Measurements from ENCODE around the gene VMP1. TPM values are rescaled to one million over a fixed set of nuclear protein-coding genes. Genes with fewer than 3 reads are reported as not detected.
"Not testable (repeated sequence)": the region's sequence is repeated elsewhere in the genome, so short reads cannot be mapped to it uniquely, and the experiment has no call there.

The VMP1 gene
- total and polyA plus RNA-seq, 4 donors, result 92.5 to 249 (median 157) TPM

DNA sequence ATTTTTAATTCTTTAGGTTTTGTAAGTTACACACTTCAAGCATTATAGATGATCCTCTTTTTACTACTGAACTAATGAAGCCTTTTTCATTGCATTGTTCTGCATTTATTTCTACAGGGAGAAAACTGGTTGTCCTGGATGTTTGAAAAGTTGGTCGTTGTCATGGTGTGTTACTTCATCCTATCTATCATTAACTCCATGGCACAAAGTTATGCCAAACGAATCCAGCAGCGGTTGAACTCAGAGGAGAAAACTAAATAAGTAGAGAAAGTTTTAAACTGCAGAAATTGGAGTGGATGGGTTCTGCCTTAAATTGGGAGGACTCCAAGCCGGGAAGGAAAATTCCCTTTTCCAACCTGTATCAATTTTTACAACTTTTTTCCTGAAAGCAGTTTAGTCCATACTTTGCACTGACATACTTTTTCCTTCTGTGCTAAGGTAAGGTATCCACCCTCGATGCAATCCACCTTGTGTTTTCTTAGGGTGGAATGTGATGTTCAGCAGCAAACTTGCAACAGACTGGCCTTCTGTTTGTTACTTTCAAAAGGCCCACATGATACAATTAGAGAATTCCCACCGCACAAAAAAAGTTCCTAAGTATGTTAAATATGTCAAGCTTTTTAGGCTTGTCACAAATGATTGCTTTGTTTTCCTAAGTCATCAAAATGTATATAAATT is 132.3 kb downstream of the VMP1 start:
- Histone ChIP-seq H3K4me1 (ENCODE audit: control insufficient read depth in 5 of 5, insufficient read depth in 5 of 5, low read length in 5 of 5) (peaks cover 0 to 33% (median 1%) of the 10 kb centered on the region in 5 donors), H3K9me3 (ENCODE audit: control insufficient read depth in 4 of 4, insufficient read depth in 3 of 4, low read length in 3 of 4) (no peaks in the 10 kb centered on the region), H3K9ac (ENCODE audit: insufficient read depth in 1 of 2, low read length in 2 of 2) (peak overlapping the region; percentile 97 to 98), H3K36me3 (ENCODE audit: control insufficient read depth in 4 of 4, insufficient read depth in 4 of 4, low read length in 4 of 4) (peaks cover 2 to 10% (median 3%) of the 10 kb centered on the region in 4 donors), H3K4me3 (peak overlapping the region; percentile 65), H3K27me3 (ENCODE audit: control insufficient read depth in 3 of 3, insufficient read depth in 3 of 3, low read length in 2 of 3) (no peaks in the 10 kb centered on the region), H3K27ac (ENCODE audit: low read depth in 1 of 2, low read length in 1 of 2) (peak overlapping the region; percentile 86 to 91)
- TF ChIP-seq, protein P1, sequence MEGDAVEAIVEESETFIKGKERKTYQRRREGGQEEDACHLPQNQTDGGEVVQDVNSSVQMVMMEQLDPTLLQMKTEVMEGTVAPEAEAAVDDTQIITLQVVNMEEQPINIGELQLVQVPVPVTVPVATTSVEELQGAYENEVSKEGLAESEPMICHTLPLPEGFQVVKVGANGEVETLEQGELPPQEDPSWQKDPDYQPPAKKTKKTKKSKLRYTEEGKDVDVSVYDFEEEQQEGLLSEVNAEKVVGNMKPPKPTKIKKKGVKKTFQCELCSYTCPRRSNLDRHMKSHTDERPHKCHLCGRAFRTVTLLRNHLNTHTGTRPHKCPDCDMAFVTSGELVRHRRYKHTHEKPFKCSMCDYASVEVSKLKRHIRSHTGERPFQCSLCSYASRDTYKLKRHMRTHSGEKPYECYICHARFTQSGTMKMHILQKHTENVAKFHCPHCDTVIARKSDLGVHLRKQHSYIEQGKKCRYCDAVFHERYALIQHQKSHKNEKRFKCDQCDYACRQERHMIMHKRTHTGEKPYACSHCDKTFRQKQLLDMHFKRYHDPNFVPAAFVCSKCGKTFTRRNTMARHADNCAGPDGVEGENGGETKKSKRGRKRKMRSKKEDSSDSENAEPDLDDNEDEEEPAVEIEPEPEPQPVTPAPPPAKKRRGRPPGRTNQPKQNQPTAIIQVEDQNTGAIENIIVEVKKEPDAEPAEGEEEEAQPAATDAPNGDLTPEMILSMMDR (IDR thresholded peaks at IDR 0.05; ENCODE audit: control extremely low read depth, extremely low read depth), result no peak
- DNase-seq (peak in 1 of 3 donors; percentile 63), ATAC-seq (ENCODE audit: insufficient read depth, low FRiP score) (no peak)
- WGBS, 2 donors, result 32 to 65% methylated on average over 6 of the region's 6 CpGs

DNA sequence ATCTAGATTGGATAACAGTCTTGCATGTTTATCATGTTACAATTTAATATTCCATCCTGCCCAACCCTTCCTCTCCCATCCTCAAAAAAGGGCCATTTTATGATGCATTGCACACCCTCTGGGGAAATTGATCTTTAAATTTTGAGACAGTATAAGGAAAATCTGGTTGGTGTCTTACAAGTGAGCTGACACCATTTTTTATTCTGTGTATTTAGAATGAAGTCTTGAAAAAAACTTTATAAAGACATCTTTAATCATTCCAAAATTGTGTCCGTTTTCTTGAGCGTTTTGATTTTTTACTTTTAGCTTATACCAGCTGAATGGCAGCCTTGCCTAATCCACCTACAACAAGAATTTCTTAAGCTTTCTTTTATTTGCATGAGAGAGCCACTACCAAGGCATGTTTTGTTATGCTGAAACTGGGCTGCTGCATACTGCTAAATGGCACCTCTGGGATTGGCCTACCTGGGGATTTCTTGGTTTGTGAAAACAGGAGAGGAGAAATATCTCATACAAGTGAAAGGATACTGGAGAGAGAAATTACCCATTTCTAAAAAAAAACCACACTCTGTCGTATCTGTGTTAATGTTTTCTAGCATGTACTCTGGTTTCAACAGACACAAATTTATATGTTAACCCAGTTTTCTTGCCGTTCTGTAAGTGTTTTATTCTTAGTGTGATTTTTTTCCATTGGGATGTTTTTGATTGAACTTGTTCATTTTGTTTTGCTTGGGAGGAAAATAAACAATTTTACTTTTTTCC is 133.1 kb downstream of the VMP1 start:
- DNase-seq, result peak in 1 of 3 donors; percentile 56
- peak overlapping the region; percentile 57 to 86 for H3K27ac ChIP-seq (ENCODE audit: low read depth in 1 of 2, low read length in 1 of 2)
- H3K4me1 ChIP-seq (ENCODE audit: control insufficient read depth in 5 of 5, insufficient read depth in 5 of 5, low read length in 5 of 5), result peaks cover 0 to 38% (median 2%) of the 10 kb centered on the region in 5 donors
- H3K36me3 ChIP-seq (ENCODE audit: control insufficient read depth in 4 of 4, insufficient read depth in 4 of 4, low read length in 4 of 4), result peaks cover 2 to 10% (median 3%) of the 10 kb centered on the region in 4 donors
- H3K9ac ChIP-seq (ENCODE audit: insufficient read depth in 1 of 2, low read length in 2 of 2), result peak overlapping the region; percentile 28 to 98
- 28 to 68% methylated on average over 4 of the region's 4 CpGs for WGBS, 2 donors
- TF ChIP-seq, protein P1 (IDR thresholded peaks at IDR 0.05; ENCODE audit: control extremely low read depth, extremely low read depth), result no peak
- H3K27me3 ChIP-seq (ENCODE audit: control insufficient read depth in 3 of 3, insufficient read depth in 3 of 3, low read length in 2 of 3), result no peaks in the 10 kb centered on the region
- no peaks in the 10 kb centered on the region for H3K9me3 ChIP-seq (ENCODE audit: control insufficient read depth in 4 of 4, insufficient read depth in 3 of 4, low read length in 3 of 4)
- ATAC-seq (ENCODE audit: insufficient read depth, low FRiP score), result no peak
- H3K4me3 ChIP-seq, result peak overlapping the region; percentile 65

DNA sequence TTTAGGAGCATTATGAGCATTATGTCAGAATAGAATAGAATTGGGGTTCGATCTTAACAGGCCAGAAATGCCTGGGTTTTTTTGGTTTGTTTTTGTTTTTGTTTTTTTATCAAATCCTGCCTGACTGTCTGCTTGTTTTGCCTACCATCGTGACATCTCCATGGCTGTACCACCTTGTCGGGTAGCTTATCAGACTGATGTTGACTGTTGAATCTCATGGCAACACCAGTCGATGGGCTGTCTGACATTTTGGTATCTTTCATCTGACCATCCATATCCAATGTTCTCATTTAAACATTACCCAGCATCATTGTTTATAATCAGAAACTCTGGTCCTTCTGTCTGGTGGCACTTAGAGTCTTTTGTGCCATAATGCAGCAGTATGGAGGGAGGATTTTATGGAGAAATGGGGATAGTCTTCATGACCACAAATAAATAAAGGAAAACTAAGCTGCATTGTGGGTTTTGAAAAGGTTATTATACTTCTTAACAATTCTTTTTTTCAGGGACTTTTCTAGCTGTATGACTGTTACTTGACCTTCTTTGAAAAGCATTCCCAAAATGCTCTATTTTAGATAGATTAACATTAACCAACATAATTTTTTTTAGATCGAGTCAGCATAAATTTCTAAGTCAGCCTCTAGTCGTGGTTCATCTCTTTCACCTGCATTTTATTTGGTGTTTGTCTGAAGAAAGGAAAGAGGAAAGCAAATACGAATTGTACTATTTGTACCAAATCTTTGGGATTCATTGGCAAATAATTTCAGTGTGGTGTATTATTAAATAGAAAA is 133.8 kb downstream of the VMP1 start:
- ATAC-seq (ENCODE audit: insufficient read depth, low FRiP score); H3K9me3 ChIP-seq (ENCODE audit: control insufficient read depth in 4 of 4, insufficient read depth in 3 of 4, low read length in 3 of 4); H3K36me3 ChIP-seq (ENCODE audit: control insufficient read depth in 4 of 4, insufficient read depth in 4 of 4, low read length in 4 of 4); H3K27me3 ChIP-seq (ENCODE audit: control insufficient read depth in 3 of 3, insufficient read depth in 3 of 3, low read length in 2 of 3): not testable (repeated sequence)
- peak overlapping the region in 1 of 2 donors; percentile 73 for H3K27ac ChIP-seq (ENCODE audit: low read depth in 1 of 2, low read length in 1 of 2)
- peak in 1 of 3 donors; percentile 47 for DNase-seq
- WGBS, 2 donors, result 51 to 71% methylated on average over 7 of the region's 7 CpGs
- H3K9ac ChIP-seq (ENCODE audit: insufficient read depth in 1 of 2, low read length in 2 of 2), result peak overlapping the region in 1 of 2 donors; percentile 57
- H3K4me1 ChIP-seq (ENCODE audit: control insufficient read depth in 5 of 5, insufficient read depth in 5 of 5, low read length in 5 of 5), result peaks cover 0 to 45% (median 2%) of the 10 kb centered on the region in 5 donors
- H3K4me3 ChIP-seq, result peak overlapping the region; percentile 62

DNA sequence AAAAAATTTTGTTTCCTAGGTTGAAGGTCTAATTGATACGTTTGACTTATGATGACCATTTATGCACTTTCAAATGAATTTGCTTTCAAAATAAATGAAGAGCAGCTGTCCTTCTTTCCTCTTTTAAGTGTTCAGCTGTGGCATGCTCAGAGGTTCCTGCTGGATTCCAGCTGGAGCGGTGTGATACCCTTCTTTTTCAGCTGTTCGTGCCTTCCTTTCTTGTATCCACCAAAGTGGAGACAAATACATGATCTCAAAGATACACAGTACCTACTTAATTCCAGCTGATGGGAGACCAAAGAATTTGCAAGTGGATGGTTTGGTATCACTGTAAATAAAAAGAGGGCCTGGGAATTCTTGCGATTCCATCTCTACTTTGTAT is 134.4 kb downstream of the VMP1 start:
- not testable (repeated sequence) for H3K36me3 ChIP-seq (ENCODE audit: control insufficient read depth in 4 of 4, insufficient read depth in 4 of 4, low read length in 4 of 4); H3K9me3 ChIP-seq (ENCODE audit: control insufficient read depth in 4 of 4, insufficient read depth in 3 of 4, low read length in 3 of 4); ATAC-seq (ENCODE audit: insufficient read depth, low FRiP score); H3K9ac ChIP-seq (ENCODE audit: insufficient read depth in 1 of 2, low read length in 2 of 2); H3K4me3 ChIP-seq; H3K27me3 ChIP-seq (ENCODE audit: control insufficient read depth in 3 of 3, insufficient read depth in 3 of 3, low read length in 2 of 3); DNase-seq
- Histone ChIP-seq H3K4me1 (ENCODE audit: control insufficient read depth in 5 of 5, insufficient read depth in 5 of 5, low read length in 5 of 5) (peaks cover 0 to 45% (median 8%) of the 10 kb centered on the region in 5 donors), H3K27ac (ENCODE audit: low read depth in 1 of 2, low read length in 1 of 2) (peak overlapping the region in 1 of 2 donors; percentile 53)
- 72 to 91% methylated on average over 4 of the region's 4 CpGs for WGBS, 2 donors

Data from lung (tissue), 12 donors.